Stimulated activated CD4-positive, alpha-beta T cell treated with anti-CD3 and anti-CD28 coated beads, Interleukin-15, amount 100 ng/mL, for 1 hour (primary cell): ENCODE results near the gene PIP5K1A.
"Not testable (repeated sequence)": the region's sequence is repeated elsewhere in the genome, so short reads cannot be mapped to it uniquely, and the experiment has no call there.

Experiments
- DNase-seq, 2 donors: peaks; one replicate each; pipeline ENCODE4 v3.0.0-alpha.2; 2020; ENCODE audit warnings: low read depth in 1 of 2, low spot score in 1 of 2

Gene PIP5K1A, protein sequence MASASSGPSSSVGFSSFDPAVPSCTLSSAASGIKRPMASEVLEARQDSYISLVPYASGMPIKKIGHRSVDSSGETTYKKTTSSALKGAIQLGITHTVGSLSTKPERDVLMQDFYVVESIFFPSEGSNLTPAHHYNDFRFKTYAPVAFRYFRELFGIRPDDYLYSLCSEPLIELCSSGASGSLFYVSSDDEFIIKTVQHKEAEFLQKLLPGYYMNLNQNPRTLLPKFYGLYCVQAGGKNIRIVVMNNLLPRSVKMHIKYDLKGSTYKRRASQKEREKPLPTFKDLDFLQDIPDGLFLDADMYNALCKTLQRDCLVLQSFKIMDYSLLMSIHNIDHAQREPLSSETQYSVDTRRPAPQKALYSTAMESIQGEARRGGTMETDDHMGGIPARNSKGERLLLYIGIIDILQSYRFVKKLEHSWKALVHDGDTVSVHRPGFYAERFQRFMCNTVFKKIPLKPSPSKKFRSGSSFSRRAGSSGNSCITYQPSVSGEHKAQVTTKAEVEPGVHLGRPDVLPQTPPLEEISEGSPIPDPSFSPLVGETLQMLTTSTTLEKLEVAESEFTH

DNA sequence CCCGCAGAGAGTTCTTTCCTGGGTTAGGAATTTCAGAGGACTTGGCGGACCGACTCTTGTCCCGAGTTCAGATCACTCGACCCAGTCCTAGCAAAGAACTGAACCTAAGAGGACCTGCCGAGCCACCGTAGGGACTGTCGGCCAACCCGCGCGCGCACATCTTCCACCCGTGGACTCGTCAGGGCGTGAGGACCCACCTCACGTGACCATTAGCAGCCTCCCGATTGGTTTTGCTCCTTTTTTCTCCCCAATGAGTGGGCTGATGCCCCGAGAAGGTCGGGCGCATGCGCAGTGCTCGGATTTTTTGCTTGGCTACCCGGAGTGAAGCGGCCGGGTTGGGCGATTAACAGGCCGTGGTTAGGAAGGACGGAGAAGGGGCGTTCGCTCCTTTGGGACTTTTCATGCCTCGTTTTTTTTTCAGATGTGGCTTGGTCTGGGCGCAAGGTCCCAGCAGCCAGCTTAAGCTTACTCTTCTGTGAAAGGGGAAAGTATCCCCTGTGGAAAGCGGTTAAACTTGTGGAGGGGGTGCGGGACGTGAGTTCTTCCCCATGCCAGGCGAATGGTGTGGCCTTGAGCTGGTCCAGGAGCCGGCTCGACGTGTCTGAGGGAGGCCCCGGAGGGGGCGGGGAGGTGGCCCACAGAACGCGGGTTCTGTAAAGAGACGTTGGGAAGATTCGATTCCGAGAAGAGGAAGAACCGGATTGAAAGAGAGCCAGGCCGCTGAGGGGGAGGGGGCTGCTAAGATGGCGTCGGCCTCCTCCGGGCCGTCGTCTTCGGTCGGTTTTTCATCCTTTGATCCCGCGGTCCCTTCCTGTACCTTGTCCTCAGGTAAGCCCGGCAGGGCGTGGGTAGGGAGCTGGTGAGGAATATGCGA is at the start of gene PIP5K1A:
PIP5K1A (plus strand) TSS at position 299 of the 874 bp plus-strand sequence; CDS start at position 744, 445 bp downstream.
- DNase-seq, result peak; percentile 97

DNA sequence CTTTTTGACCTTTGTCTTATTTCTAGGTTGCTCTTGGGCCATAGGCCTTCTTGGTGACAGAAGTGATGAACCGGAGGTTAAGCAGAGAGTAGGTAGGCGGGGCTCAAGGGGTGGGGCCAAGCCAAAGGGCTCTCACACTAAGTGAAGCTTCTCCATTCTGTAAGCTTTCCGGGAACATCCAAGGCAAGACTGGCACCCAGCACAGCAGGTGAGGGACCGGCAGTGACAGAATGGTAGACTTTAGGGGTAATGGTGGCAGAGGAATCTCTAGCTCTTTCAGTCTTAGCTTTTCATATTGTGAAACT is 41.9 kb upstream of the PIP5K1A start, which contains the start of gene TNFAIP8L2:
TNFAIP8L2 (plus strand) TSS at position 135 of the 305 bp plus-strand sequence. CDS start 2,049 bp downstream, outside the sequence.
- DNase-seq, result peak; percentile 48 to 59

DNA sequence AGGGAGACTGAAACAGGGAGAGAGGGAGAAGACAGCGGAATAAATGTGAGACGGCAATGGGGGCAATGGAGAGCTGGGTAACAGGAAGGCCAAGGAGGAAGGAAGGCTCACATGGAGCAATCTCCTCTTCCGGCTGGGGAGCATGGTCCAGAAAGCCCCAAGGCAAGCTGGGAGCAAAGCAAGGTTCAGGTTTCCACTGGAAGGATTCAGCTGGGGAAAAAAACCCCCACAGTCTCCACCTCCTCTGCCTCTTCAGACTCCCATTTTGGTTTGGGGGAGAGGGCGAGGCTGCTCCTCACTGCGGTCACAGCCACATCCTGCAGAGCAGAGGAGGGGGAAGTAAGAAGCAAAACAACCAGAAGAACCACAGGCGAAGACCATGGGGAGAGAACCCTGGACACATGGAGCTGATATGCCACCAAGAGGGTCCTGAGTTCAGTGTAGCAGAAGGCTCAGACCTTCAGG is 41.3 kb upstream of the PIP5K1A start:
- no peak for DNase-seq

DNA sequence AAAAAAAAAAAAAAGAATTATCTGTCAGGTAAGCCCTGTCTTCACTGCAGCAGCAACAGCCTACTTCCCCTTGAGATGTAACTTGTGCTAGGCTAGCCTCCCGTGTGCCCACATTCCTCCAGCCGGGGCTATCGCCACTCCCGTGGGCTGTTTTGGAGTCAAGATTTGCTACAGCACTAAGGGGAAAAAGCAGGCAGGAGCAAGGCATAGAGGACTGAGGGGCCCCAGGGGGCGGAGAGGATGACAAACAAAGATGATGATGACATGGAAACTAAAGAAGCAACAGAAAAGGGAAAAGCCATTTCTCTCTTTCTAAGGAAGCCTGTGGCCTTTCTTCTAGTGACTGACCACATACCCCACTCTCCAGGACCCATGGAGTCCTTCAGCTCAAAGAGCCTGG is 40.0 kb upstream of the PIP5K1A start:
- peak in 1 of 2 donors; percentile 33 for DNase-seq

DNA sequence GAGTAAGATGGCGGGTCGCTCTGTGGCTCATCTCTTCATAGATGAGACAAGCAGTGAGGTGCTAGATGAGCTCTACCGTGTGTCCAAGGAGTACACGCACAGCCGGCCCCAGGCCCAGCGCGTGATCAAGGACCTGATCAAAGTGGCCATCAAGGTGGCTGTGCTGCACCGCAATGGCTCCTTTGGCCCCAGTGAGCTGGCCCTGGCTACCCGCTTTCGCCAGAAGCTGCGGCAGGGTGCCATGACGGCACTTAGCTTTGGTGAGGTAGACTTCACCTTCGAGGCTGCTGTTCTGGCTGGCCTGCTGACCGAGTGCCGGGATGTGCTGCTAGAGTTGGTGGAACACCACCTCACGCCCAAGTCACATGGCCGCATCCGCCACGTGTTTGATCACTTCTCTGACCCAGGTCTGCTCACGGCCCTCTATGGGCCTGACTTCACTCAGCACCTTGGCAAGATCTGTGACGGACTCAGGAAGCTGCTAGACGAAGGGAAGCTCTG is 39.6 kb upstream of the PIP5K1A start:
- DNase-seq, result no peak

DNA sequence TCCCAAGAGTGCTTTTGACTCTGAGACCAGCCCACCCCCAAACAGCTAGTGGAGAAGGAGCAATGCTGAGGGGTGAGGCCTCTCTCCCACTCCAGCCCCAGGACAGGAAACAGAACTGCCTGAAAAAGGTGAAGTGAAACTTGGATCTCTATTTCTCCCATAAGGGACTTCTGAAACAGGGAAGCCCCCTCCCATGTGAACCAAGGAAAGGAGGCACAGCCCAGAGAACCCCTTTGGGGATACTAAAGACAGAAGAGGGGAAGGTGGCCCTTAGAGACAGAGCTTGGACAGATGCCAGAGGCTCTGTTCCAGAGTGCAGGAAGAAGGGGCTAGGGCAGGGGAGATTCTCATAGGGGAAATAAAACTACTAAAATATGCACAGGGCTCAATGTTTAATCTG is 39.0 kb upstream of the PIP5K1A start:
- DNase-seq, result no peak

DNA sequence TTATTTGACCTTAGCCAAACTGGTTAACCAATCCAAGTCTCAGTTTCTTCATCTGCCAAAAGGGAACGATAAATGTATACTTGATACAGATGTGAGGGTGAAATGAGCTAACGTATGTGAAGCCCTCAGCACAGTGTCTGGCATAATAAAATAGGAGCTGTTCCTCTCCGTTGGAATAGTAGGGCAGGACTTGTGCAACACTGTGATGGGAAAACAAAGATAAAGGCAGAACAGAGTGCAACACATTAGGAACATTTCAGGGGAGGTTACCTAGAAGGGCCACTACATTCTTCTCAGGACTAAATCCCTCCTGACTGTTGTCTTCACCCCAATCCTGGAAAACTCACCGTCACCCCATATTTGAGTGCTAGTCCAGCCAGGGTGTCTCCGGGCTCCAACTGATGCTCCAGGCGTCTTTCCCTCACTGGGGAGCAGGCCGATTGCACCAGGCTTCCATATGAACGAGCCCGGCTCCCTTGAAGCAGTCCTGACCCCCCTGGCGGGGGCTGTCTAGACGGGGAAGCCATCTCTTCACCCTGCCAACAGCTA is 33.5 kb upstream of the PIP5K1A start:
- no peak for DNase-seq

DNA sequence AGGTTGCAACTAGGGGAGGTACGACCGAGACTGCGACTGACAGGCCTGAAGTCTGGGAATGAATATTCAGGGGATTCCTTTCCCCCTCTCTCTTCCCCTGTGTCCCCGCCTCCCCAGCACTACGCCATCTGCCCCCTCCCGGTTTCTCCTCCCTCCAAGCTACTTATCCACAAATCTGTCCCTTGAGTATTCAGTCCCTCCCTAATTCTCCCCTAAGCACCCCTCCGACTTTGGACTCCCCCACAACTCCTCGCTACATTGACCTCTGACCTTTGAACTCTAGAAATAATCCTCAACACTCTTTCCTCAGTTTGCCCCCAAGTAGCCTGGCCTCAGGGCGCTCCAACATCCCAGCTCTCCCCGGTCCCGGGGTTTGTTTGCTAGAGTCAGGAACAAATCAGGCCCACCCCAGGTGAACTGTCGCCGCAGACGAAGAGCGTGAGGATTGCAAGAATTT is 33.0 kb upstream of the PIP5K1A start:
- DNase-seq, result no peak

DNA sequence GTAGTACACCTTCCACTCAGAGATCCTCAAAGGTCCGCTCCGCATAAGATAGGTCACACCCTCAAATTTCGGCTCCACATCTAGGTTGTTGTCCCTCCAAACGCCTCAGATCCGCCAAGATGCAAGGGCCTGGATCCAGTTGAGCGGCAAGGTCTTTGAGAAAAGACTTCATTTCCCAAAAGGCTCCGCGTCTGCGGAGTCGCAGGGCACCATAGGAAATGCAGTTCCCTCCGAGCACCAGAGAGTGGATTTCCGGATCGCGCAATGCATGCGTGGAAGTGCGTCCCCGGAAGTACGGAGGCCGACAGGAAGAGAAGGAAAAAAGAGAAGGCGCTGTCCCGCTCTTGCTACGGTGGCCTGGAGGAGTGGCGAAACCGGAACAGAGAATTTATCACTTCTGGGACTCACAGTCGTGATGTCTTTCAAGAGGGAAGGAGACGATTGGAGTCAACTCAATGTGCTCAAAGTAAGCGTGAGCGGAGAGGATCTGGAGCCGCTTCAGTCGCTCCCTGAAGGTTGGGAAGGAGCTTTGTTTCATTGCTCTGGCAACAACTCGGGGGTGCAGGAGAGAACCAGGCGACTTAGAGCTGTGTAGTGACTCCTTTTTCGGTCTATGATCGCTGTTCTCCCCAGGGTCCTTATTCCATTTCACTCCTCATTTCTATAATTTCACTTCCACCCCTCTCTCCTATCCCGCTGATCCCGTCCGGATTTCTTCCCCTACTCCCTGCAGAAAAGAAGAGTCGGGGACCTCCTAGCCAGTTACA is 32.4 kb upstream of the PIP5K1A start, which contains the start of the genes LYSMD1 and SCNM1:
LYSMD1 (minus strand) TSS at position 165 of the 767 bp plus-strand sequence. CDS start 644 bp downstream, outside the sequence.
SCNM1 (plus strand) TSS at position 407 of the 767 bp plus-strand sequence; CDS start at position 416, 9 bp downstream.
- peak; percentile 85 to 89 for DNase-seq

DNA sequence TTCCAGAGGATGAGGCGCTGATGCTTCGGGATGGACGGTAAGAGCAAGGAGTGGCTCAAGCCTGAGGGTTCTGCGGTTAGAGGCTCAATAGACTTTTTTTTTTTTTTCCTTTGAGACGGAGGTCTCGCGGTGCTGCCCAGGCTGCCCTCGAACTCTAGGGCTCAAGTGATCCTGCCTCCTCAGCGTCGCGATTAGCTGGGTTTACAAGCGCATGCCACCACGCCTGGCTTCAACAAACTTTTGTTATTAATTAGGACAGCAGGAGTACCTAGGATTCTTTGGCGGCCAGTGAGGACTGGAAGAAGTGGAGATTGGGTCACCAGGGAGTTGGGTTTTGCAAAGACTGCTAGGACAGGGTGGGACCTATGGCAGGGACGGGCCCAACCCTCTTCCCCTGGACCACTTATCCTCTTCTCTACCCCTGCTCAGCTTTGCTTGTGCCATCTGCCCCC is 31.8 kb upstream of the PIP5K1A start:
- DNase-seq, result no peak

DNA sequence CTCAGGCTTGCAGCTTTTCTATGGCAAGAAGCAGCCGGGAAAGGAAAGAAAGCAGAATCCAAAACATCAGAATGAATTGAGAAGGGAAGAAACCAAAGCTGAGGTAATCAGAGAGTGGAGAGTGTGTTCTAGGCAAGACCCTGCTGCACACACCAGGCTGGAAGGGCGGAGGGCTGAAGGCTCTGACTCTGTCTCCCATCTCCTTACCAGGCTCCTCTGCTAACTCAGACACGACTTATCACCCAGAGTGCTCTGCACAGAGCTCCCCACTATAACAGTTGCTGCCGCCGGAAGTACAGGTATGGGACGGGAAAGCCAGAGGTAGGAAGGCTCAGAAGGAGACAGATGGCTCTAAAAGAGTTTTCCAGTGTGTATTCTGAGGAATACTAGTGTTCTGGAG is 31.2 kb upstream of the PIP5K1A start:
- DNase-seq, result no peak

DNA sequence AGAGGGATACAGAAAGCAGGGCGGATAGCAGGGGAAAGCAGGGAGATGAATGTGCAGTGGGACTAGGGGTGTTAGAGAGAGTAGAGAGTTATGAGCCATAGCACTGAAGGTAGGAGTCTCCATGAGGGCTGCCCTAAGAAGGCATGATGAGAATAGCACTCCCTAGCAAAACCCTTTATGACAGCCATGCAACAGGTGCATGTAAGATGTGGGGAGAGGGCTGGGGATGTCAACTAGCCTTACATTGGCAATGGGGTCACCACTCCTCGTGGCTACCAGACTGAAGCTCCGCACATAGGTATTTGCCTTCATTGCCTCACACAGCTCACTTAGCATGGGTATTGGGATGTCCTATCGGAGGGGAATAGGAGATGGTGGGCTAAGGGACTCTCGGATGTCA is 27.2 kb upstream of the PIP5K1A start:
- DNase-seq, result no peak

DNA sequence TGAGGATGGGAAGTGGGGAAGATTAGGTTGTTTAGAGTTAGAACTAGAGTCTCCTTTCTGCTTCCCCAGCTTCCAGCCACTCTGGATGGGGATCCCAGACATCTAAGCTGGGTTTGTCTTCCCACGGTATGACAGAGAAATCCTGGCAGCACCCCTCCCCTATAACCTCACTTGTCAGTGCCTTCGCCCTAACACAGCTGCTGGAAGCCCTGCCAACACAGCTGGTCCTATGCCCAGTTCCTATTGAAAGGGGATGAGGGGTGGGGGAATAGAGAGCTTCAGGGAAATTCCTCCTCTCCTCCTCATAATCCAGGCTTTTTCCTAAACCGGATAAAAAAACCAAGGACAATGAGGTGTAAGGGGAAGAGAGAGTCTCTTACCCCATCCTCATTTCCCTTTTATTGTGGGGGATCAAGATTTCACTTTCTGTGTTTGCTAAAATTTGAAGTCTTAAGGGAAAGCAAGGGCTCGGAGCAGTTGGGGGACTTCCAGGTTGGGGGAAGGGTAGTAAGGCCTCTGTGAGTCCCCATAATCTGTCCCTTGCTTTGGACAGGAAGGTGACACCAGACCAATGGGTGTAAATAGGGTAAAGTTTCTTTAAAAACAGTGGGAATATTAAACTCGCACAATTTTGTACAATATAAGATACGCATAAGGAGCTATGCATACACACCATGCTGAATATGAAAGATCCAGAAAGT is 23.2 kb upstream of the PIP5K1A start:
- DNase-seq, result no peak

DNA sequence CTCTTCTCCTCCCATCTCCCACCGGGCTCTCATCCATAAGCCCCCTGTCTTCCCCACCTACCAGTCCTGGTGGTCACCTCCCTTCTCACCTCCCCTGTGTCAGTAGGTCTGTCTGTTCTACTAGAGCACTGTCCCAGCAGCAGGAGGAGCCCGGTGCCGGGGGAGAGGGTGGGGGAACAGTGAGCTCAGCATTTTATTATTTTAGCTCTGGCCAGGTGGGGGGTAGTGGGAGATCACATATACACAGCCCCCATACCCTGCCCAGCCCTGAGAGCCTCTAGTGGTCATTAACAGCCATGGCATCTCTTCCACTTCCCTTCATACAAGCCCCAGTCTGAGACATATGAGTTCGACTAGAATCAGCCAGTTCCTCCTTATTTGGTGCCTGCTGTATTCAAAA is 22.5 kb upstream of the PIP5K1A start, which contains the start of gene TMOD4:
TMOD4 (minus strand) TSS at position 119 of the 400 bp plus-strand sequence. CDS start 1,106 bp downstream, outside the sequence.
- no peak for DNase-seq

DNA sequence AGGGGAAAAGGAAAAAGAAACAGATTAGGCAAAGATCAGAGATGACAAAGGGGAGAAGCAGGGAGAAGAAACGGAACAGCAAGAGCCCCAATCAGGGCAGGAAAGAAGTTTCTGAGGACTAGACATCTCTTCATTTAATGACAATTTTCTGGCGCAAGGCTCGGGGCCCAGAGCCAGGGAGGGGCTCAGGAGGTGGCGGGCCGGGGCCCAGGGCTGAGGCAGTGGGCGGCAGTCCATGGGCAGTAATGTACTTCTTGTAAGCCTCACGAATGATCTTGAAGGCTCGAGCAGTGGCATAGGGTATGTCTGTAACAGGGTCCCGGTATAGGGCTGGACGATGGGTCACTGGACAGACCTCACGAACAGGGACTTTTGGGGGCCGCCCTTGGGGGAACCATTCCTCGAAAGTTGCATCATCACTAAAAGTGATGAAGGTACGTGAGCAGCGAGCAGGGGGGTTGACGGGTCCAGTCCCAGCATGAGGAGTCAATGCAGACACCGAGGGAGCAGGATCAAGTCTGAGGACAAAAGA is 21.8 kb upstream of the PIP5K1A start:
- no peak for DNase-seq

DNA sequence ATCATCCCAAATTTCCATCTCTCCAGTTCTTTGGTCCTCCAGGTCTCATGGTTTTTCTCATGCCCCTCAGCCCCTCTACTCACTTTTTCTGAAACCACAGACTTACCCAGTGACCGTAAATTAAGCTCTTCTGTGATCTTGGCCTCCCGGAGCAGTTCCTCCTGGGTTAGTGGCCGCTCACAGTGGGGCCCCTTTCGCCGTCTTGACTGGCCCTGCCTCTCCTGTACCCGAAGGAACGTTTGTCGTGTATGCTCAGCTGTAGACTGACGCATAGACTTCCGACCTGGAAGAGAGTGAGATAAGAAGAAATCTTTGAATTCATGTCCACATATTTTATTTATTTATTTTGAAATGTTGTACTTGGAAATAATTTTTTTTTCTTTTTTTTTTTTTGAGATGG is 14.1 kb upstream of the PIP5K1A start:
- no peak for DNase-seq

DNA sequence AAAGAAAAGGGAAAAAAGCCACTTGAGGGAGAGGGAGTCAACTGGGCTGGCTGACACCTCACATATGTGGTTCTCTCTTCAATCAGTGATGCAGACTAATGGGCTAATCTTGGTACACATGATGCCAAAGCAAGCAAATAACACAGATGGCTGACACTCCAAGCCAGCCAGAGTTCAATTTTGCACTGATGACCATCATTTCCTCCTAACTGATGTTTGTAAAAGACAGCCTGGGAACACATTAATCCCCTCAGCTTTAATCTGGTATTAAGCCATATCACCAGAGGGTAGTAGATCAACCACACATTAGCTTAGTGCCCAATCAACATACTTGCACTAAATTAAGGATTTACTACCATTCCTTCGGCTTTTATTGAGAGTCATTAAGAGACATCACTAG is 11.1 kb upstream of the PIP5K1A start:
- DNase-seq, result no peak

DNA sequence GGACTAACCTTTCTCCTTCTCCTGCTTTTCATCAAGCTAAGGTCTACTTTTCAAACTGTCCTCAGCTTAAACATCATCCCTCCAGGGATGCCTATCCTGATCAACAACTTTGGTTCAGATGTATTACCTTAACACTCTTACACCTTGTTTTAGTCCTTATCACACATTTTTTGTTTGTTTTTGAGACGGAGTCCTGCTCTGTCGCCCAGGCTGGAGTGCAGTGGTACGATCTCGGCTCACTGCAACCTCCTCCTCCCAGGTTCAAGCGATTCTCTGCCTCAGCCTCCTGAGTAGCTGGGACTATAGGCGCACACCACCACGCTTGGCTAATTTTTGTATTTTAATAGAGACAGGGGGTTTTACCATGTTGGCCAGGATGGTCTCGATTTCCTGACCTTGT is 9.7 kb upstream of the PIP5K1A start:
- DNase-seq, result not testable (repeated sequence)
